T-cell (primary cell): Measurements from ENCODE around the gene LENG1. TPM values are rescaled to one million over a fixed set of nuclear protein-coding genes. Genes with fewer than 3 reads are reported as not detected.
"Not testable (repeated sequence)": the region's sequence is repeated elsewhere in the genome, so short reads cannot be mapped to it uniquely, and the experiment has no call there.

Source experiments
- ATAC-seq, 4 experiments: fragments of 200-7000 bp in 3 of 4; fragments of 150-1000 bp in 1 of 4; cut with Tn5 transposase; replicated peaks in 1 of 4; 1 replicate in 3 of 4; 2 replicates in 1 of 4; pipeline ENCODE4 v1.10.0; 2021; ENCODE audit warnings: moderate library complexity in 3 of 4, mild to moderate bottlenecking in 2 of 4, moderate number of reproducible peaks in 1 of 4
- CTCF ChIA-PET, 2 donors: fragments of 300-600 bp; sonication (Branson Sonifier 250); formaldehyde crosslinking; loops; one replicate each; lab custom pipeline; 2022; ENCODE audit warnings: antibody characterized with exemption in 2 of 2; lab: Charles Lee
- POLR2A ChIA-PET, 2 donors: fragments of 300-600 bp; sonication (Branson Sonifier 250); formaldehyde crosslinking; loops; one replicate each; lab custom pipeline; 2022; ENCODE audit warnings: antibody characterized with exemption in 2 of 2; lab: Charles Lee
- DNase-seq, 35 experiments: peaks; one replicate each; pipeline versions ENCODE4 v3.0.0 to v3.0.0-alpha.2; 2013 to 2023
- H3K27ac ChIP-seq: one replicate; pipeline ENCODE4 v1.5.1; 2013; ENCODE audit warnings: low read length
- H3K27me3 ChIP-seq, 2 experiments: replicated peaks in 1 of 2; 1 replicate in 1 of 2; 2 replicates in 1 of 2; pipeline versions ENCODE4 v1.6.1 to v1.7.0; 2013; ENCODE audit warnings: low read length in 1 of 2, mixed read lengths in 1 of 2; ENCODE audit not compliant: control insufficient read depth in 2 of 2, insufficient read depth in 2 of 2; ENCODE audit errors: extremely low read depth in 1 of 2
- H3K36me3 ChIP-seq, 2 donors: 1 replicate in 1 of 2; 2 replicates in 1 of 2; pipeline versions ENCODE4 v1.6.1 to v1.7.0; 2013; ENCODE audit warnings: low read length in 1 of 2; ENCODE audit not compliant: control insufficient read depth in 2 of 2, insufficient read depth in 1 of 2; ENCODE audit errors: extremely low read depth in 1 of 2
- H3K4me1 ChIP-seq, 2 experiments: 1 replicate in 1 of 2; 2 replicates in 1 of 2; pipeline versions ENCODE4 v1.6.1 to v1.7.0; 2013; ENCODE audit warnings: low read length in 2 of 2, mixed read lengths in 1 of 2; ENCODE audit not compliant: insufficient read depth in 2 of 2, control insufficient read depth in 1 of 2; ENCODE audit errors: extremely low read depth in 1 of 2
- H3K4me3 ChIP-seq, 2 donors: 1 replicate in 1 of 2; 2 replicates in 1 of 2; pipeline versions ENCODE4 v1.5.1 to v1.7.0; 2013; ENCODE audit warnings: mild to moderate bottlenecking in 2 of 2, low read length in 1 of 2, moderate library complexity in 1 of 2; ENCODE audit not compliant: control insufficient read depth in 1 of 2; ENCODE audit errors: extremely low read depth in 1 of 2
- H3K9me3 ChIP-seq: 2 replicates; pipeline ENCODE4 v1.7.0; 2013
- H3K27ac Mint-ChIP-seq, 2 donors: one replicate each; pipeline ENCODE4 v1.8.0; 2020 to 2021; ENCODE audit warnings: mild to moderate bottlenecking in 2 of 2, mixed read lengths in 2 of 2
- H3K27me3 Mint-ChIP-seq, 2 donors: one replicate each; pipeline ENCODE4 v1.8.0; 2021 to 2022; ENCODE audit warnings: mixed read lengths in 2 of 2
- H3K36me3 Mint-ChIP-seq: one replicate; pipeline ENCODE4 v1.8.0; 2021; ENCODE audit warnings: mixed read lengths
- H3K4me1 Mint-ChIP-seq, 3 donors: one replicate each; pipeline ENCODE4 v1.8.0; 2020 to 2022; ENCODE audit warnings: mixed read lengths in 3 of 3, mild to moderate bottlenecking in 1 of 3
- H3K4me3 Mint-ChIP-seq, 3 donors: one replicate each; pipeline ENCODE4 v1.8.0; 2020 to 2022; ENCODE audit warnings: mild to moderate bottlenecking in 3 of 3, mixed read lengths in 3 of 3, moderate library complexity in 3 of 3
- H3K9me3 Mint-ChIP-seq, 3 donors: one replicate each; pipeline ENCODE4 v1.8.0; 2020 to 2022; ENCODE audit warnings: mixed read lengths in 3 of 3
- WGBS: methylation state at CpG from one replicate; pipeline ENCODE4 v1.1.5; 2013; ENCODE audit warnings: missing lambda C conversion rate; ENCODE audit not compliant: insufficient coverage; 5-methylcytosine and 5-hydroxymethylcytosine counted together
- total RNA-seq, 35 experiments: library from RNA in 6 of 35; stranded (reverse) in 6 of 35; fragments of 120-200 nt in 1 of 35; gene quantifications; one replicate each; pipeline versions ENCODE4 v1.2.1 to v1.2.4 and lab custom pipeline; 2013 to 2026

Gene LENG1
- 10 to 100 TPM in 4 of 5 donors, 1 to 10 TPM in 1; 8.4 to 21.5 (median 19.2) TPM for total RNA-seq
- 17.1 TPM for total RNA-seq (2013)
- total RNA-seq (lab: John Stamatoyannopoulos, UW), result 7.4 to 36.5 (median 22.5) reads per million in 29 experiments

DNA sequence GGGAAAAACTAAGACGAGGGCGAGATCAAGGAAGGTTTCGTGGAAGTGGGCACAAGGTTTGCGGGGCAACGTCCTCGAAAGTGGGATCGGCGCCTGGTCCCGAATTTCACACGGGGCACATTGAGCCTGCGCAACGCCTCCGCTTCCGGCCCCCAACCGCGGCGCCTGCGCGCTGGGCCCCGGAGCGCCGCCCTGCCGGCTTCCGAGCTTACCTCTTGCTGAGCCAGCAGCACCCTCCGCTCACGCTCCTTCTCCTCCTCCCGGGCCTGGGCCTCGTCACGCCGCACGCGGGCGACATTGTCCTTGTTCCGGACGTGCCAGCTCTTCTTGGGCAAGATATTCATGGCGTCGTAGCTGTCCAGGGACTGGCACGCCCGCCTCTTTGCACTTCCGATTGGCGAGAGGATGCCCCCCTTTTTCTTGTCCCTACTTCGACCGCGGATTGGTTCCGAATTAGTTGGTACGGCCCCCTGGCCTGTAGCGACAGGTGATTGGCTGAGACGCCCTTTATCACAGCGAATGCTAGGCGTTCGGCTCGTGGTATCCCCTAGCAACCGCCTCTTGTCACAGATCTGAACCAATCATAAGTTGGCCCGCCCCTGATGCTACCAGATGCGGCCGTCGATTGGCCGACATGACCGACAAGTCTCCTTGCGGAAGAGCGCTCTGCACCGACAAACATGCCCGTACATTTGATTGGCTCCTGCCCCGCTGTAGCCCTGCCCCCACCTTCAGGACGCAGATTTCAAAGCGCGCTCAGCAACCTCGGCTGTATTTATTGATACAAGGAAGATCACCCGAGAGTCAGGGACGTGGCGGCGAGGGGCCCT is at the start of gene LENG1:
TSS of gene LENG1 (minus strand) at position 370 of the 830 bp plus-strand sequence. CDS start at position 344, 26 bp downstream.
- under 1% methylated on average over 67 of the region's 72 CpGs for WGBS
- Histone ChIP-seq H3K36me3 (peaks cover 0 to 39% of the 10 kb centered on the region in 2 donors), H3K9me3 (no peaks in the 10 kb centered on the region), H3K27ac (peak within 1 kb of the TSS; percentile 80), H3K4me1 (peaks cover 31 to 86% of the 10 kb centered on the region in 2 experiments), H3K4me3 (peak within 1 kb of the TSS; percentile 84), H3K27me3 (peaks cover 0 to 12% of the 10 kb centered on the region in 2 experiments)
- H3K4me1 Mint-ChIP-seq, result peaks cover 62 to 78% (median 68%) of the 10 kb centered on the region in 3 donors
- ATAC-seq (peak; percentile 87 to 89 (median 88)), DNase-seq (peak; percentile 92 to 100 (median 99))
- H3K27me3 Mint-ChIP-seq, result no peaks in the 10 kb centered on the region
- peaks cover 24% of the 10 kb centered on the region for H3K36me3 Mint-ChIP-seq
- peak within 1 kb of the TSS; percentile 94 to 100 (median 100) for H3K4me3 Mint-ChIP-seq
- H3K27ac Mint-ChIP-seq, result peak within 1 kb of the TSS; percentile 100
- H3K9me3 Mint-ChIP-seq, result no peaks in the 10 kb centered on the region
- POLR2A ChIA-PET, result interaction anchor here in 1 of 2 donors (1.8 to 2.2 kb wide), 3 partner anchors 23 to 41 kb away, joined by 6 to 16 read pairs (median 9); partner anchors contain the start of genes CNOT3, MBOAT7 and RPS9
- CTCF ChIA-PET, result interaction anchor here (0.6 to 1.8 kb wide), 5 partner anchors 9 to 31 kb away, joined by 3 to 13 read pairs (median 4); partner anchors contain the start of genes CNOT3 (in 1 of the 2) and TSEN34 (in 1 of the 2)

DNA sequence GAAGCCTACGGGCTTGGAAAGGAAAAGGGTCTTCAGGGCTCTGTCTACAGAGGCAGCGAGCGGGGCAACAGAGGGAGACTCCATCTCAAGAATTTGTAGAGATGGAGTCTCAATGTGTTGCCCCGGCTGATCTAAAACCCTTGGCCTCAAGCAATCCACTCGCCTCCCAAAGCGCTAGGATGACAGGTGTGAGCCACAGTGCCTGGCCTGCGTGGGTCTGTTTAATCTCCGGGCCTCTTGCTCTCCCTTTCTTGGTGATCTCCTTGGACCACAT is 49.2 kb upstream of the LENG1 start:
- H3K27ac ChIP-seq, result no peak overlapping the region
- Mint-ChIP-seq H3K4me1 (peaks cover 74 to 78% (median 75%) of the 10 kb centered on the region in 3 donors), H3K27me3 (no peaks in the 10 kb centered on the region), H3K9me3 (no peaks in the 10 kb centered on the region), H3K27ac (peak overlapping the region; percentile 17 to 77), H3K4me3 (peak overlapping the region in 1 of 3 donors; percentile 66), H3K36me3 (peaks cover 36% of the 10 kb centered on the region)
- H3K4me1 ChIP-seq, result peaks cover 0 to 75% of the 10 kb centered on the region in 2 experiments
- 100% methylated on average over 2 of the region's 8 CpGs for WGBS
- peaks cover 19 to 44% of the 10 kb centered on the region in 2 donors for H3K36me3 ChIP-seq
- no peaks in the 10 kb centered on the region for H3K27me3 ChIP-seq
- ATAC-seq (no peak), DNase-seq (no peak)
- no peak overlapping the region for H3K4me3 ChIP-seq
- CTCF ChIA-PET, result no interaction called here
- H3K9me3 ChIP-seq, result no peaks in the 10 kb centered on the region
- POLR2A ChIA-PET, result no interaction called here

DNA sequence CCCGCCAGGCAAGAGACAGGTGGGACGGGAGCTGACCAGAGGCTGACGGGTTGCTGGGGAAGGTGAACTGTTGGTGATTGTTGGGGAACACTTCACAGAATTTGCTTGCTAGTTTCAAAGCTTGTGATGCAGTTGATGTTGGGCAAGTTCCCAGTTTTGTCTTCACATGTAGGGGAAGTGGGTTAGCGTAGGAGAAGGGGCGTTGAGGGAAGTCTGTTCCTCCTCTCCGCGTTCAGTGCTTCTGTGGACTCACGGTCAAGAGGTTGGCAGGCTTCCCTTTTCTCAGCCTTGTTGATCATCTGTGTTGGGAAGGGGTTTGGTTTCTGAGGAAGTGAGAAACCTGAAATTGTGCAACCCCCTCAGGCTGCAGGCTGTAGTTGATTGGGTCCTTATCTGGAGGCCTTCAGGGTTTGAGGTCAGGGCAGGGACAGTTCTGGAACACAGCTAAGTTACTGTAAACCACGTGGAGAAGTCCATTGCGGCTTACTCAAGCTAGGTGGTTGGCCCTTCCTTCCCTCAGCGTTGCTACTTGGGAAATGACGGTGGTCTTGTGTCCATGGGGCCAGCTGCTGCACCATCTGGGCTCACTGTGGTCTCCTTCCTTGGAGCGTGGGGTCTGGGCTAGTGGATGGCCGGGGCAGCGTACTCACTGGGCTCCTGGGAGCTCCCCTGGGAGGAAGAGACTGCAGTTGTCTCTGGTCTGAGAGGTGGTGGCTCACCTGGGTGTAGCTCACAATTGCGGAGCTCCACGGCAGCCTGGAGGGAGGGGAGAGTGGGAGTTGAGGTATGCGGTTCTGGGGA is 48.7 kb upstream of the LENG1 start:
- Mint-ChIP-seq H3K36me3 (peaks cover 42% of the 10 kb centered on the region), H3K4me3 (peak overlapping the region in 1 of 3 donors; percentile 66), H3K9me3 (no peaks in the 10 kb centered on the region), H3K4me1 (peaks cover 79 to 82% (median 80%) of the 10 kb centered on the region in 3 donors), H3K27me3 (no peaks in the 10 kb centered on the region), H3K27ac (peak overlapping the region; percentile 17 to 77)
- peak in 3 of 4 experiments; percentile 8 to 25 (median 22) for ATAC-seq
- no peaks in the 10 kb centered on the region for H3K9me3 ChIP-seq
- WGBS, result 37% methylated on average over 14 of the region's 18 CpGs
- peak in 25 of 35 experiments; percentile 8 to 68 (median 34) for DNase-seq
- H3K27ac ChIP-seq, result no peak overlapping the region
- CTCF ChIA-PET, result no interaction called here
- no peaks in the 10 kb centered on the region for H3K27me3 ChIP-seq
- H3K36me3 ChIP-seq, result peaks cover 19 to 49% of the 10 kb centered on the region in 2 donors
- no peak overlapping the region for H3K4me3 ChIP-seq
- H3K4me1 ChIP-seq, result peaks cover 1 to 81% of the 10 kb centered on the region in 2 experiments
- POLR2A ChIA-PET, result no interaction called here

DNA sequence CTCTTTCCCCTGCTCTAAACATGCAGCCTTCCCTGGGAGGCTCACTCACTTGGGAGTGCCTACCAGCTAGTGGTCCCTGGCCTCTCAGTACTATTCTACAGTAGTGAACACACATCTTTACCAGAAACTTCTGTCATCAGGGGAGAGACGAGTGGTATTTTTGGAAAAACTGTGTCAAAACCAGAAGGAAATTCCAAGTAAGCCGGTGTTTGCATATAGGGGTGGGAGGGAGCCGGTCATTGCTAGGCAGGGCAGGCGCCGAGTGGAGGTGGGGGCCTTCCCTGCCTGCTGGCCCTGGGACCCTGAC is 48.1 kb upstream of the LENG1 start:
- H3K4me1 ChIP-seq, result peaks cover 7 to 86% of the 10 kb centered on the region in 2 experiments
- H3K27ac ChIP-seq, result no peak overlapping the region
- Mint-ChIP-seq H3K4me1 (peaks cover 78 to 87% (median 86%) of the 10 kb centered on the region in 3 donors), H3K9me3 (no peaks in the 10 kb centered on the region), H3K27me3 (no peaks in the 10 kb centered on the region), H3K4me3 (peak overlapping the region in 1 of 3 donors; percentile 66), H3K27ac (peak overlapping the region; percentile 17 to 77), H3K36me3 (peaks cover 47% of the 10 kb centered on the region)
- ChIA-PET POLR2A (no interaction called here), CTCF (no interaction called here)
- no peaks in the 10 kb centered on the region for H3K27me3 ChIP-seq
- H3K9me3 ChIP-seq, result no peaks in the 10 kb centered on the region
- H3K36me3 ChIP-seq, result peaks cover 19 to 54% of the 10 kb centered on the region in 2 donors
- DNase-seq, result no peak
- 25% methylated on average over 4 of the region's 5 CpGs for WGBS
- ATAC-seq, result no peak
- H3K4me3 ChIP-seq, result no peak overlapping the region

DNA sequence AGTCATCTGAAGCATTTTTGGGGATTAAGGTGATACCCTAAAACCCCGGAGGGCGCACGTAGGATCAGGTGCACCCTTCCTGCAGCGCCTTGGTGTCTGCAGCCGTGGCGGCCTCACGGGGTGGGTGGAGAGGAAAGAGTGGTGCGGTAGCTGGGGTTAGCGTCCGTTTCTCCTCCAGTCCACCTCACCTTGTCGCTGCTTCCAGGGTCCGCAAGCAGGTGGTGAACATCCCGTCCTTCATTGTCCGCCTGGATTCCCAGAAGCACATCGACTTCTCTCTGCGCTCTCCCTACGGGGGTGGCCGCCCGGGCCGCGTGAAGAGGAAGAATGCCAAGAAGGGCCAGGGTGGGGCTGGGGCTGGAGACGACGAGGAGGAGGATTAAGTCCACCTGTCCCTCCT is 47.7 kb upstream of the LENG1 start:
- CTCF ChIA-PET, ATAC-seq, H3K27me3 ChIP-seq, H3K9me3 ChIP-seq, H3K27ac Mint-ChIP-seq, POLR2A ChIA-PET, DNase-seq, H3K27me3 Mint-ChIP-seq, H3K27ac ChIP-seq, H3K4me3 ChIP-seq, H3K9me3 Mint-ChIP-seq: not testable (repeated sequence)
- 94% methylated on average over 5 of the region's 23 CpGs for WGBS
- peak overlapping the region in 1 of 3 donors; percentile 66 for H3K4me3 Mint-ChIP-seq
- H3K4me1 Mint-ChIP-seq, result peaks cover 78 to 91% (median 90%) of the 10 kb centered on the region in 3 donors
- Histone ChIP-seq H3K36me3 (peaks cover 19 to 59% of the 10 kb centered on the region in 2 donors), H3K4me1 (peaks cover 11 to 91% of the 10 kb centered on the region in 2 experiments)
- H3K36me3 Mint-ChIP-seq, result peaks cover 51% of the 10 kb centered on the region

DNA sequence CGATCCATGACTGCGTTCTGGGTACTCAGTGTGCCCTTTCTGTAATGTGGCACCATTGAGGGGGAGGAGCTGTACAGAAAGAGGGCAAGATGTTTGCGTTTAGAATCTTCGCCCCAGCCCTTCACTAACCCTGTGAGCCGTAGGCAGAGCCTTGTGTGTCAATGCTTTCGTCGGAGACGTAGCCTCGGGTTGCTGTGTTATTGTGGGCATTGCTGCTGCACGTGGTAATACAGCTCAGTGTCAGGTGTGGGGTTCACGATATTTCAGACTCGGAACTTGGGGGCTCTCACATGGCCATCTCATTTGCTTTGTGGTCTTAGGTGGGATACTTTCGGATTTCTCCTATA is 47.3 kb upstream of the LENG1 start:
- H3K27ac Mint-ChIP-seq, result peak overlapping the region in 1 of 2 donors; percentile 34
- H3K27me3 ChIP-seq, result no peaks in the 10 kb centered on the region
- peaks cover 54% of the 10 kb centered on the region for H3K36me3 Mint-ChIP-seq
- ATAC-seq (no peak), DNase-seq (no peak)
- POLR2A ChIA-PET, result no interaction called here
- H3K4me3 ChIP-seq, result no peak overlapping the region
- no peak overlapping the region for H3K27ac ChIP-seq
- H3K9me3 Mint-ChIP-seq, result no peaks in the 10 kb centered on the region
- H3K4me1 Mint-ChIP-seq, result peaks cover 82 to 94% (median 93%) of the 10 kb centered on the region in 3 donors
- H3K9me3 ChIP-seq, result no peaks in the 10 kb centered on the region
- 81% methylated on average over 11 of the region's 13 CpGs for WGBS
- H3K27me3 Mint-ChIP-seq, result no peaks in the 10 kb centered on the region
- peak overlapping the region in 1 of 3 donors; percentile 66 for H3K4me3 Mint-ChIP-seq
- H3K4me1 ChIP-seq, result peaks cover 14 to 95% of the 10 kb centered on the region in 2 experiments
- H3K36me3 ChIP-seq, result peaks cover 19 to 63% of the 10 kb centered on the region in 2 donors
- CTCF ChIA-PET, result no interaction called here
